Activated B cell treated with CpG ODN at 0.5 μM for 24 hours (primary cell): Measurements from ENCODE around the gene PTPRT. TPM values are rescaled to one million over a fixed set of nuclear protein-coding genes. Genes with fewer than 3 reads are reported as not detected.

Experiments
- ATAC-seq: fragments of 200-7000 bp; cut with Tn5 transposase; one replicate; pipeline ENCODE4 v1.10.0; 2021; ENCODE audit warnings: low read depth, mild to moderate bottlenecking, moderate library complexity
- CTCF ChIA-PET: fragments of 350-600 bp; sonication (Branson Sonifier 250); formaldehyde crosslinking; loops from one replicate; lab custom pipeline; 2021; ENCODE audit warnings: antibody characterized with exemption; lab: Charles Lee
- POLR2A ChIA-PET: fragments of 350-600 bp; sonication (Branson Sonifier 250); formaldehyde crosslinking; loops from one replicate; lab custom pipeline; 2021; ENCODE audit warnings: antibody characterized with exemption; lab: Charles Lee
- DNase-seq: peaks from one replicate; pipeline ENCODE4 v3.0.0; 2022
- H3K27ac Mint-ChIP-seq: one replicate; pipeline ENCODE4 v1.8.0; 2020; ENCODE audit warnings: mixed read lengths
- H3K27me3 Mint-ChIP-seq: one replicate; pipeline ENCODE4 v1.8.0; 2021; ENCODE audit warnings: mixed read lengths
- H3K36me3 Mint-ChIP-seq: one replicate; pipeline ENCODE4 v1.8.0; 2021; ENCODE audit warnings: low read depth, mixed read lengths
- H3K4me1 Mint-ChIP-seq: one replicate; pipeline ENCODE4 v1.8.0; 2021; ENCODE audit warnings: mixed read lengths
- H3K4me3 Mint-ChIP-seq: one replicate; pipeline ENCODE4 v1.8.0; 2020; ENCODE audit warnings: mild to moderate bottlenecking, mixed read lengths
- H3K9me3 Mint-ChIP-seq: one replicate; pipeline ENCODE4 v1.8.0; 2020; ENCODE audit warnings: mixed read lengths
- intact Hi-C: fragments of 100-400 bp; cut with micrococcal nuclease; formaldehyde crosslinking; loops from one replicate; pipeline ENCODE4 v1.15.1; 2024
- total RNA-seq: library from RNA; stranded (reverse); gene quantifications from 2 replicates; pipeline ENCODE4 v1.2.3, GENCODE V29; 2022
- TF ChIP-seq, protein P1 (sequence below): fragments of 200-600 bp; IDR thresholded peaks from one replicate; pipeline ENCODE4 v1.8.0; 2022; ENCODE audit warnings: antibody characterized with exemption, mild to moderate bottlenecking

PTPRT gene
- total RNA-seq, 1 donor from 2014 or later: not detected

DNA sequence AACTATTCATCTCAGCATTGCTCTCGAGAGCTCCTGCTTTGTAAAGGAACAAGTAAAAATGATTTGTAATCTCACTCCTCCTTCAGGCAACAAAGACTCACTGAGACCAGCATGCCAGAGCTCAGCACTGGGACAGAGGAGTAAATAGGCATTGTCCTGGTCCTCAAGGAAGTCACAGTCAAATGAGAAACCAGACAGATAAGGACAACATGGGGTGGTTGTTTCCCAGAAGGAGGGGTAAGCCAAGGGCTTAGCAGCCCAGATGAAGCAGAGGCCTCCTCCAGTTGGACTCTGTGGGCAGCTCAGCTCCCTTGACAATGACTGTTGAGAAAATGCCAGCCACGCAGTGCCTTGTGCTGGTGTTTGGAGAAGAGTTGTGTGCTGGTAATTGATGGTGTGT is 1145.8 kb downstream of the PTPRT start:
- no peaks in the 10 kb centered on the region for H3K9me3 Mint-ChIP-seq
- POLR2A ChIA-PET: no interaction called here
- no peak overlapping the region for H3K4me3 Mint-ChIP-seq
- no peaks in the 10 kb centered on the region for H3K36me3 Mint-ChIP-seq
- DNase-seq (no peak), ATAC-seq (no peak)
- intact Hi-C loops: no loop called here
- H3K27me3 Mint-ChIP-seq: no peaks in the 10 kb centered on the region
- TF ChIP-seq, protein P1, sequence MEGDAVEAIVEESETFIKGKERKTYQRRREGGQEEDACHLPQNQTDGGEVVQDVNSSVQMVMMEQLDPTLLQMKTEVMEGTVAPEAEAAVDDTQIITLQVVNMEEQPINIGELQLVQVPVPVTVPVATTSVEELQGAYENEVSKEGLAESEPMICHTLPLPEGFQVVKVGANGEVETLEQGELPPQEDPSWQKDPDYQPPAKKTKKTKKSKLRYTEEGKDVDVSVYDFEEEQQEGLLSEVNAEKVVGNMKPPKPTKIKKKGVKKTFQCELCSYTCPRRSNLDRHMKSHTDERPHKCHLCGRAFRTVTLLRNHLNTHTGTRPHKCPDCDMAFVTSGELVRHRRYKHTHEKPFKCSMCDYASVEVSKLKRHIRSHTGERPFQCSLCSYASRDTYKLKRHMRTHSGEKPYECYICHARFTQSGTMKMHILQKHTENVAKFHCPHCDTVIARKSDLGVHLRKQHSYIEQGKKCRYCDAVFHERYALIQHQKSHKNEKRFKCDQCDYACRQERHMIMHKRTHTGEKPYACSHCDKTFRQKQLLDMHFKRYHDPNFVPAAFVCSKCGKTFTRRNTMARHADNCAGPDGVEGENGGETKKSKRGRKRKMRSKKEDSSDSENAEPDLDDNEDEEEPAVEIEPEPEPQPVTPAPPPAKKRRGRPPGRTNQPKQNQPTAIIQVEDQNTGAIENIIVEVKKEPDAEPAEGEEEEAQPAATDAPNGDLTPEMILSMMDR: no peak
- no peaks in the 10 kb centered on the region for H3K4me1 Mint-ChIP-seq
- CTCF ChIA-PET: no interaction called here
- no peak overlapping the region for H3K27ac Mint-ChIP-seq

DNA sequence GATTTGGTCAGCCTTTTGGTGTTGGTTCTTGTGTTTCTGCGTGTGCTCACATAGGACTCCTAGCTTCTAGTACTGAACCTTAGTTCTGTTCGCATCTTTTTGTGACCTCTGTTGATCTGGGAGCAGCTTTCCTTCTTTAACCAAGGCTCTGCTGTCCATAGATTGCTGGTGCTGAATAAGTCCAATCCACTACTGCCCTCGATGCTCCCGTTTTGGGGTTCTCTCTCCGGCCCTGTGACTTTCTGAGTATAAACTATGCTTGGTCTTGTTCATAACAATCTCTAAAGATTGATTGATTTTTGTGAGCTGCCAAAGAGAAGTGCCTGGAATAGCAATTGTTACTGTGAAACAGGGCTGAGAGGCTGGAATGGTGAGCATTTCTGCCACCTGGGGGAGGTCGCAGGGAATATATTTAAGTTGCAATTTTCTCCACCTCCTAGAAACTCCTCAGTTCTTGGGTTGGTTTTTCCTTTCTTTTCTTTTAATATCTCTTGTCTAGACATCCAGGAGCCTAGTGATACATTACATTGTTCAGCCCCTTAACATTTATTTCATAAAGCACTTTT is 1148.6 kb downstream of the PTPRT start:
- H3K4me1 Mint-ChIP-seq: no peaks in the 10 kb centered on the region

DNA sequence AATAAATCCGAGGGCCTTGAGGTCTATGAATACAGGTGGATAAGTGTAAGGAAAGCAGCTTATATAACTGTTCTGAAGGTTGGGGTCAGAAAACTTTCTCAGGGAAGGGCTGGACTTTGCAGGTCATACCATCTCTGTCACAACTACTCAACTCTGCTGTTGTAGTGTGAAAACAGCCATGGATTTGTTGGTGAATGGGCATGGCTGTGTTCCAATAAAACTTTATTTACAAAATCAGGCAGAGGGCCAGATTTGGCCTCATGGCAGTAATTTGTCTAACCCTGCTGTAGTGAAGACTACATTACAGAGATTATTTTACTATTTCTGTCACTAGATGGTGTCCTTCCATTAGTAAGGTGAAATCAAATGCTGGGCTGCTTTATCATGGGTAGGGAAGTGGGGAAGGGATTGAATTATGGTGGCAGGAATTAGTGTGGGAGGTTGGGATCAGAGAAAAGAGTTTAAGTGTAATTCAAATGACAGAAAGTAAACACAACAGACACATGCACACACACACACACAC is 1161.9 kb downstream of the PTPRT start:
- TF ChIP-seq, protein P1: no peak
- H3K4me1 Mint-ChIP-seq: no peaks in the 10 kb centered on the region
- H3K9me3 Mint-ChIP-seq: no peaks in the 10 kb centered on the region
- no peak overlapping the region for H3K27ac Mint-ChIP-seq
- H3K27me3 Mint-ChIP-seq: no peaks in the 10 kb centered on the region
- no peak for DNase-seq
- no peak for ATAC-seq
- intact Hi-C loops: no loop called here
- H3K36me3 Mint-ChIP-seq: no peaks in the 10 kb centered on the region
- POLR2A ChIA-PET: no interaction called here
- no peak overlapping the region for H3K4me3 Mint-ChIP-seq
- CTCF ChIA-PET: no interaction called here

More for the DNA sequence above, 1148.6 kb downstream of the PTPRT start:
- intact Hi-C loops: no loop called here
- H3K9me3 Mint-ChIP-seq: no peaks in the 10 kb centered on the region
- DNase-seq (no peak), ATAC-seq (no peak)
- POLR2A ChIA-PET: no interaction called here
- H3K27me3 Mint-ChIP-seq: no peaks in the 10 kb centered on the region
- CTCF ChIA-PET: no interaction called here
- H3K27ac Mint-ChIP-seq: no peak overlapping the region
- no peaks in the 10 kb centered on the region for H3K36me3 Mint-ChIP-seq
- H3K4me3 Mint-ChIP-seq: no peak overlapping the region
- TF ChIP-seq, protein P1: no peak

DNA sequence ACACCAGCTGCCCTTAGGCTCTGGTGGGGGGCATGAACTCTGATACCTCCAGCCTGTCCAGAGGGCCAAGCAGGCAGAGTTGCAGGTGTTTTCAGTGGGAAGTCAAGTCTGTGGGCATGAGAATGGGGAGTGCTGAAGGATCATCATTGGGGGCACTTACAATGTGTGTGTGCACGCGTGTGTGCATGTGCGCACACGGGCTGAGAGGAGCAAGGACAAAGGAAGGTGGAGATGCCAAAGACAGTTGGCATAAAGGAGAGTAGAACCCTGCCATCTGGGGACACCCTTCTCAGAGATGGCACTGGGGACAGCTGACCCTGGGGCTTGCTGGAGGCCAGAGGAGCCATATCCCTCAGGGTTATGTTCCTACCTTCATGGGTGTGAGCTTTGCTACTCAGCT is 1163.1 kb downstream of the PTPRT start:
- intact Hi-C loops: no loop called here

DNA sequence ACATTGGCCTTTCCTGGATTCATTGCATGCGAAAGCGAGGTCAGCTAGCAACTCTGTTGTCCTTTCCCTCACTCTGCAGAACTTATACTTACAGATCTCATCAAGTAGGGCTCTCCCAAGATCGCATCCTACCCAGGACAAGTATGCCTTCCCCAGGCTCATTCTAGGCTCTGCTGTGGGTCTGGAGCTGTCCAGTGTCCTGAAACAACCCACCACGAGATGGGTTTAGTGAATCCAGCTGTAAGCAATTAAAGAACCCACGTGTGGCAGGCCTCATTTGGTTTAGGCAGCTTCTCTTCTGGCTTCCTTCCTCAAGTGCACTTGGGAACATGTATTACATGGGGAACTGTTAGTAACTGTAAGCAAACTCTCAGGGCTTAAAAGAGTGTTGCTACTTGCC is 1165.1 kb downstream of the PTPRT start:
- POLR2A ChIA-PET: no interaction called here
- CTCF ChIA-PET: no interaction called here
- H3K27me3 Mint-ChIP-seq: no peaks in the 10 kb centered on the region
- intact Hi-C loops: no loop called here
- H3K9me3 Mint-ChIP-seq: no peaks in the 10 kb centered on the region
- no peaks in the 10 kb centered on the region for H3K36me3 Mint-ChIP-seq
- TF ChIP-seq, protein P1: no peak
- DNase-seq (no peak), ATAC-seq (no peak)
- no peak overlapping the region for H3K27ac Mint-ChIP-seq
- no peak overlapping the region for H3K4me3 Mint-ChIP-seq
- H3K4me1 Mint-ChIP-seq: no peaks in the 10 kb centered on the region

More for the DNA sequence above, 1163.1 kb downstream of the PTPRT start:
- Mint-ChIP-seq H3K36me3 (no peaks in the 10 kb centered on the region), H3K27me3 (no peaks in the 10 kb centered on the region), H3K4me1 (no peaks in the 10 kb centered on the region), H3K4me3 (no peak overlapping the region), H3K9me3 (no peaks in the 10 kb centered on the region), H3K27ac (no peak overlapping the region)
- ChIA-PET CTCF (no interaction called here), POLR2A (no interaction called here)
- ATAC-seq (no peak), DNase-seq (no peak)
- TF ChIP-seq, protein P1: no peak
